ENCODE measurements around the gene FAM161A.
A peak's percentile ranks its signal among the peaks of the same experiment; 100 is the strongest.

Gene FAM161A

GRCh38 chr2:61792355-61792890 is 61.4 kb downstream of the FAM161A start:
- intact Hi-C loops (cut with DNase I) = no loop called here
- DNase-seq = no peak

GRCh38 chr2:61789807-61790602 is 63.9 kb downstream of the FAM161A start:
- peak in 1 of 10 donors; percentile 26 for DNase-seq
- intact Hi-C loops (cut with DNase I) = no loop called here

- intact Hi-C loops (cut with DNase I) = no loop called here
- no peak for DNase-seq
Observed at GRCh38 chr2:61787941-61788563, 65.8 kb downstream of the FAM161A start.

- intact Hi-C loops (cut with DNase I) = no loop called here
- no peak for DNase-seq
Observed at GRCh38 chr2:61786876-61787275, 67.0 kb downstream of the FAM161A start.

GRCh38 chr2:61785583-61785982 is 68.3 kb downstream of the FAM161A start:
- no peak for DNase-seq
- intact Hi-C loops (cut with DNase I) = no loop called here

DNA sequence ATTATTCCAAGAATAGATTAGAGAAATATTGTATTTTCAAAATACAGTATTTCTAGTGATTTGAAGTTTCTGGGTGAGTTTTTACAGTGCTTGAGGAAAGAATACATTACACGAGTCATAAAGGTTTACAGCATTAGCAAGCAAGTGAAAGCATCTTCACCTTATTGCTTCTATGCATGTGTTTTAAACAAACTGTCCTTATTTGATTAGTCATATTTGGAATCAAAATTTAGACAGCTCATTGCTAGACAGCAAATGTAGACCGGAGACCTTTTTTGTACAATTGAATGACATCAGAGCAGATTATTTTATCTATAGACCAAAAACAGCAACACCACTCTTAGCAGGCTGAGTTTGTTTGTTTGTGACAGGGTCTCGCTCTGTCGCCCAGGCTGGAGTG is 69.2 kb downstream of the FAM161A start:
- no peak for DNase-seq

GRCh38 chr2:61775956-61776570 is 77.8 kb downstream of the FAM161A start:
- intact Hi-C loops (cut with DNase I) = no loop called here
- DNase-seq = no peak

More for the DNA sequence above, 69.2 kb downstream of the FAM161A start:
- intact Hi-C loops (cut with DNase I) = no loop called here

Measured in posterior cingulate gyrus (tissue), 11 donors.